Calu3 (cell line): ENCODE data around the gene ALDH2. TPM values are rescaled to one million over a fixed set of nuclear protein-coding genes. Genes with fewer than 3 reads are reported as not detected.

Source experiments
- BruUV-seq: library from RNA; stranded (reverse); fragments of 400-500 nt; replicated peaks from 2 replicates; lab custom pipeline; 2021; lab: Mats Ljungman, UMichigan
- CTCF ChIA-PET: fragments of 300-600 bp; sonication (Branson Sonifier 250); formaldehyde crosslinking; loops from one replicate; lab custom pipeline; 2022; ENCODE audit warnings: antibody characterized with exemption; lab: Charles Lee
- DNase-seq: peaks from one replicate; pipeline ENCODE4 v3.0.0; 2022
- H3K27ac Mint-ChIP-seq: one replicate; pipeline ENCODE4 v1.8.0; 2022; ENCODE audit warnings: mixed read lengths; ENCODE audit not compliant: unreplicated experiment
- H3K27me3 Mint-ChIP-seq: one replicate; pipeline ENCODE4 v1.8.0; 2022; ENCODE audit warnings: mixed read lengths; ENCODE audit not compliant: unreplicated experiment
- H3K36me3 Mint-ChIP-seq: one replicate; pipeline ENCODE4 v1.8.0; 2022; ENCODE audit warnings: mild to moderate bottlenecking, moderate library complexity, mixed read lengths; ENCODE audit not compliant: insufficient read depth, unreplicated experiment
- H3K4me1 Mint-ChIP-seq: one replicate; pipeline ENCODE4 v1.8.0; 2022; ENCODE audit warnings: mild to moderate bottlenecking, low read depth, mixed read lengths; ENCODE audit not compliant: unreplicated experiment
- H3K4me3 Mint-ChIP-seq: one replicate; pipeline ENCODE4 v1.8.0; 2022; ENCODE audit warnings: mild to moderate bottlenecking, low read depth, moderate library complexity, mixed read lengths; ENCODE audit not compliant: unreplicated experiment
- H3K9me3 Mint-ChIP-seq: one replicate; pipeline ENCODE4 v1.8.0; 2022; ENCODE audit warnings: low read depth, mixed read lengths; ENCODE audit not compliant: unreplicated experiment
- intact Hi-C: fragments of 100-400 bp; cut with micrococcal nuclease; formaldehyde crosslinking; loops from one replicate; pipeline ENCODE4 v1.10.0; 2022; ENCODE audit not compliant: unreplicated experiment
- total RNA-seq: library from RNA; stranded (reverse); gene quantifications from 2 replicates; pipeline ENCODE4 v1.2.3, GENCODE V29; 2022
- TF ChIP-seq, protein P1 (sequence below): fragments of 200-600 bp; IDR thresholded peaks from one replicate; pipeline ENCODE4 v1.8.0; 2022; ENCODE audit warnings: antibody characterized with exemption; ENCODE audit not compliant: unreplicated experiment

ALDH2 gene
- total RNA-seq, 1 experiment from 2014 or later = 152 TPM

DNA sequence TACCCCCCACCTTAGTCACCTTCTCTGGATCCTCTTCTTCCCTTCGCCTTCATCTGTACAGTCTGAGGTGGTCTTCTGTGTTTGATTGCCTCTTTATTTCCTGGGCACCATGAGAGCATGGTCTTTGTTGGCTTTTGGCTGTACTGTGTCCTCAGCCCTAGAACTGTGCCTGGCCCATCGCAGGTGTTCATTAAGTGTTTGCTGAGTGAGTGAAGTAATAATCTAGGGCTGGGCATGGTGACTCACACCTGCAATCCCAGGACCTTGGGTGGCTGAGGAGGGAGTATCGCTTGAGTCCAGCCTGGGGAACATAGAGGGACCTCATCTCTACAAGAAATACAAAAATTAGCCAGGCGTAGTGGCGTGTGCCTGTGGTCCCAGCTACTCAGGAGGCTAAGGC lies 13.9 kb downstream of the ALDH2 start:
- CTCF ChIA-PET = interaction anchor here (0.6 kb wide), 1 partner anchor 566 kb away, joined by 4 read pairs; no protein-coding TSS in a partner anchor
- Mint-ChIP-seq H3K4me3 (peak overlapping the region; percentile 9), H3K27ac (peak overlapping the region; percentile 74), H3K27me3 (no peaks in the 10 kb centered on the region), H3K36me3 (peaks cover 56% of the 10 kb centered on the region), H3K9me3 (no peaks in the 10 kb centered on the region), H3K4me1 (peaks cover 41% of the 10 kb centered on the region)
- BruUV-seq = no TSS peak
- peak; percentile 60 for DNase-seq
- intact Hi-C loops = loop anchor here (10.0 kb wide), 1 partner anchor 96 kb away; the partner anchor contains the start of genes ACAD10 and BRAP
- TF ChIP-seq, protein P1, sequence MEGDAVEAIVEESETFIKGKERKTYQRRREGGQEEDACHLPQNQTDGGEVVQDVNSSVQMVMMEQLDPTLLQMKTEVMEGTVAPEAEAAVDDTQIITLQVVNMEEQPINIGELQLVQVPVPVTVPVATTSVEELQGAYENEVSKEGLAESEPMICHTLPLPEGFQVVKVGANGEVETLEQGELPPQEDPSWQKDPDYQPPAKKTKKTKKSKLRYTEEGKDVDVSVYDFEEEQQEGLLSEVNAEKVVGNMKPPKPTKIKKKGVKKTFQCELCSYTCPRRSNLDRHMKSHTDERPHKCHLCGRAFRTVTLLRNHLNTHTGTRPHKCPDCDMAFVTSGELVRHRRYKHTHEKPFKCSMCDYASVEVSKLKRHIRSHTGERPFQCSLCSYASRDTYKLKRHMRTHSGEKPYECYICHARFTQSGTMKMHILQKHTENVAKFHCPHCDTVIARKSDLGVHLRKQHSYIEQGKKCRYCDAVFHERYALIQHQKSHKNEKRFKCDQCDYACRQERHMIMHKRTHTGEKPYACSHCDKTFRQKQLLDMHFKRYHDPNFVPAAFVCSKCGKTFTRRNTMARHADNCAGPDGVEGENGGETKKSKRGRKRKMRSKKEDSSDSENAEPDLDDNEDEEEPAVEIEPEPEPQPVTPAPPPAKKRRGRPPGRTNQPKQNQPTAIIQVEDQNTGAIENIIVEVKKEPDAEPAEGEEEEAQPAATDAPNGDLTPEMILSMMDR = no peak

DNA sequence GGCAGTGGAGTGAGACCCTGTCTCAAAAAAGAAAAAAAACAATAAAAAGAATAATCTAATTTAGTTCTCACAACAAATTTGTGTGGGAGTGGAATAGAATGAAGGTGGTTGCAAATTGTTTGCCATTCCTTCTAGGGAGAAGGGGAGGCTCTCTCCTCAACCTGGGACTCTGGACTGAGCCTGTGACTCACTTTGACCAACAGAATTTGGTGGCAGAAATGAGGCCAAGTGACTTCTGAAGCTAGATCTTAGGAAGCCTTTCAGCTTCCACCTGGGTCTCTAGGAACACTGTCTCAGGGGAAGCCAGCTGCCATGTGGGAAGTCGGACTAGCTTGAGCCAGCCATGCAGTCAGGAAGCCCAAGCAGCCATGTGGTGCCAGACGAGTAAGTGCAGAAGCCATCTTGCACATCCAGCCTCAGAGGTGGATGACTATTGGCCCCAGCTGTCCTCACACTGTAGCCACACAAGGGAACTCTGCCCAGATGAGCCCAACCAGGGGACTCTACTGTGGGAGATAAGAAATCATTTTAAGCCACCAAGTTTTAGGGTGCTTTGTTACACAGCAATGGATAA lies 14.4 kb downstream of the ALDH2 start:
- no peaks in the 10 kb centered on the region for H3K9me3 Mint-ChIP-seq

DNA sequence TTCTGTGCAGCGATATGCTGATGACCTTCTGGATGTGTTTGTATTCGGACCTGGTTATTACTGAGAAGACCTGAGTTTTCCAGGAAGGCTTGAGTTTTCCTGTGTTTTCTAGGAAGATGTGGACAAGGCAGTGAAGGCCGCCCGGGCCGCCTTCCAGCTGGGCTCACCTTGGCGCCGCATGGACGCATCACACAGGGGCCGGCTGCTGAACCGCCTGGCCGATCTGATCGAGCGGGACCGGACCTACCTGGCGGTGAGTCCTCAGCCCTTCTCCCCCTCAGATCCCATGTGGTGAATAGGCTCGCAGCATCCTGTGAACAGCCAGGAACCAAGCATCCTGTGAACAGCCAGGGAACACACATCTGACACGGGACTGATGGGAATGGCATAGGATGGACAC lies 16.3 kb downstream of the ALDH2 start:
- DNase-seq = no peak
- H3K36me3 Mint-ChIP-seq = peaks cover 43% of the 10 kb centered on the region
- H3K4me1 Mint-ChIP-seq = peaks cover 16% of the 10 kb centered on the region
- H3K27ac Mint-ChIP-seq = no peak overlapping the region
- TF ChIP-seq, protein P1 = no peak
- H3K27me3 Mint-ChIP-seq = no peaks in the 10 kb centered on the region
- no peaks in the 10 kb centered on the region for H3K9me3 Mint-ChIP-seq
- no TSS peak for BruUV-seq
- intact Hi-C loops = loop anchor here (10.0 kb wide), 1 partner anchor 98 kb away; the partner anchor contains the start of genes ACAD10 and BRAP
- CTCF ChIA-PET = no interaction called here
- no peak overlapping the region for H3K4me3 Mint-ChIP-seq

More for the DNA sequence above, 14.4 kb downstream of the ALDH2 start:
- H3K27me3 Mint-ChIP-seq = no peaks in the 10 kb centered on the region
- no TSS peak for BruUV-seq
- H3K36me3 Mint-ChIP-seq = peaks cover 53% of the 10 kb centered on the region
- H3K4me1 Mint-ChIP-seq = peaks cover 35% of the 10 kb centered on the region
- CTCF ChIA-PET = interaction anchor here (0.6 kb wide), 1 partner anchor 567 kb away, joined by 4 read pairs; no protein-coding TSS in a partner anchor
- peak overlapping the region; percentile 74 for H3K27ac Mint-ChIP-seq
- DNase-seq = no peak
- TF ChIP-seq, protein P1 = no peak
- no peak overlapping the region for H3K4me3 Mint-ChIP-seq
- intact Hi-C loops = loop anchor here (10.0 kb wide), 1 partner anchor 96 kb away; the partner anchor contains the start of genes ACAD10 and BRAP

DNA sequence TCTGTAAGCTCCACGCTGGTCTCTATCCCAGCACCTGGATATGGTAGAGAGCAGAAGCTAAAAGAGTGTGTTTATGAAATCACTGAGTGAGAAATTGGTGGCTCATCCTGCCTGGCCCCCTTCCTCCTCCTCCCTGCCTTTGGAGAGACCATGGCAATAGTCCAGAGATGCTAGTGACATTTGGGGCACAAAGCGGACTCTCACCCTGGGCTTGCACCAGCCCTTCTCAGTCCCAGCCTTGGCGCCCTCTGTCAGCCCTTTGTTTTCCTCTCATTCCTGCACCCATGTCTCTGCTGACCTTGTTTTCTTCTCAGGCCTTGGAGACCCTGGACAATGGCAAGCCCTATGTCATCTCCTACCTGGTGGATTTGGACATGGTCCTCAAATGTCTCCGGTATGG lies 18.2 kb downstream of the ALDH2 start:
- Mint-ChIP-seq H3K4me3 (no peak overlapping the region), H3K27ac (no peak overlapping the region), H3K36me3 (peaks cover 46% of the 10 kb centered on the region), H3K9me3 (no peaks in the 10 kb centered on the region), H3K27me3 (no peaks in the 10 kb centered on the region), H3K4me1 (peaks cover 13% of the 10 kb centered on the region)
- no TSS peak for BruUV-seq
- TF ChIP-seq, protein P1 = no peak
- DNase-seq = no peak
- CTCF ChIA-PET = interaction anchor here (0.7 to 1.1 kb wide), 2 partner anchors 28 to 31 kb away, joined by 3 read pairs; no protein-coding TSS in a partner anchor
- intact Hi-C loops = loop anchor here (10.0 kb wide), 1 partner anchor 100 kb away; the partner anchor contains the start of genes ACAD10 and BRAP
